Measurements from ENCODE around the gene TAS2R60.

DNA sequence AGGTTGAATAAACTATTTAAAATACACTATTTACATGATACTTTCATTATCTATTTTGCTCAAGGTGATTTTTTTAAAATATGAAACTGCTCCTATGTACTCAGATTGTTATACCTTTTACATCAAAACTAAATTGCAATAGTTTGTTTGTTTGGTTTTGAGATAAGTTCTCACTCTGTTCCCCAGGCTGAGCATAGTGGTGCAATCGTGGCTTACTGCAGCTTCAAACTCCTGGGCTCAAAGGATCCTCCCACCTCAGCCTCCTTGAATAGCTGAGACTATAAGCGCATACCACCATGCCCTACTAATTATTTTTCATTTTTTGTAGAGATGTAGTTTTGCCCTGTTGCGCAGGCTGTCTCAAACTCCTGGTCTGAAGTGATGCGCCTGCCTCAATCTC is 12.7 kb downstream of the TAS2R60 start:
- TF ChIP-seq, protein P1, sequence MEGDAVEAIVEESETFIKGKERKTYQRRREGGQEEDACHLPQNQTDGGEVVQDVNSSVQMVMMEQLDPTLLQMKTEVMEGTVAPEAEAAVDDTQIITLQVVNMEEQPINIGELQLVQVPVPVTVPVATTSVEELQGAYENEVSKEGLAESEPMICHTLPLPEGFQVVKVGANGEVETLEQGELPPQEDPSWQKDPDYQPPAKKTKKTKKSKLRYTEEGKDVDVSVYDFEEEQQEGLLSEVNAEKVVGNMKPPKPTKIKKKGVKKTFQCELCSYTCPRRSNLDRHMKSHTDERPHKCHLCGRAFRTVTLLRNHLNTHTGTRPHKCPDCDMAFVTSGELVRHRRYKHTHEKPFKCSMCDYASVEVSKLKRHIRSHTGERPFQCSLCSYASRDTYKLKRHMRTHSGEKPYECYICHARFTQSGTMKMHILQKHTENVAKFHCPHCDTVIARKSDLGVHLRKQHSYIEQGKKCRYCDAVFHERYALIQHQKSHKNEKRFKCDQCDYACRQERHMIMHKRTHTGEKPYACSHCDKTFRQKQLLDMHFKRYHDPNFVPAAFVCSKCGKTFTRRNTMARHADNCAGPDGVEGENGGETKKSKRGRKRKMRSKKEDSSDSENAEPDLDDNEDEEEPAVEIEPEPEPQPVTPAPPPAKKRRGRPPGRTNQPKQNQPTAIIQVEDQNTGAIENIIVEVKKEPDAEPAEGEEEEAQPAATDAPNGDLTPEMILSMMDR (IDR thresholded peaks at IDR 0.05; ENCODE audit: poor library complexity, severe bottlenecking), result no peak
- no peak for TF ChIP-seq EZH2 (IDR thresholded peaks at IDR 0.05; ENCODE audit: borderline replicate concordance, insufficient read depth, low read length, poor library complexity, severe bottlenecking)
- no peak for TF ChIP-seq MXI1 (conservative IDR thresholded peaks at IDR 0.05; ENCODE audit: poor library complexity, severe bottlenecking)
- TF ChIP-seq POLR2AphosphoS5 (IDR thresholded peaks at IDR 0.05), result no peak
- TF ChIP-seq EP300 (conservative IDR thresholded peaks at IDR 0.05; ENCODE audit: poor library complexity, severe bottlenecking), result no peak
- TF ChIP-seq TAF1 (IDR thresholded peaks at IDR 0.05; ENCODE audit: low read depth), result no peak
- TF ChIP-seq, protein P2, sequence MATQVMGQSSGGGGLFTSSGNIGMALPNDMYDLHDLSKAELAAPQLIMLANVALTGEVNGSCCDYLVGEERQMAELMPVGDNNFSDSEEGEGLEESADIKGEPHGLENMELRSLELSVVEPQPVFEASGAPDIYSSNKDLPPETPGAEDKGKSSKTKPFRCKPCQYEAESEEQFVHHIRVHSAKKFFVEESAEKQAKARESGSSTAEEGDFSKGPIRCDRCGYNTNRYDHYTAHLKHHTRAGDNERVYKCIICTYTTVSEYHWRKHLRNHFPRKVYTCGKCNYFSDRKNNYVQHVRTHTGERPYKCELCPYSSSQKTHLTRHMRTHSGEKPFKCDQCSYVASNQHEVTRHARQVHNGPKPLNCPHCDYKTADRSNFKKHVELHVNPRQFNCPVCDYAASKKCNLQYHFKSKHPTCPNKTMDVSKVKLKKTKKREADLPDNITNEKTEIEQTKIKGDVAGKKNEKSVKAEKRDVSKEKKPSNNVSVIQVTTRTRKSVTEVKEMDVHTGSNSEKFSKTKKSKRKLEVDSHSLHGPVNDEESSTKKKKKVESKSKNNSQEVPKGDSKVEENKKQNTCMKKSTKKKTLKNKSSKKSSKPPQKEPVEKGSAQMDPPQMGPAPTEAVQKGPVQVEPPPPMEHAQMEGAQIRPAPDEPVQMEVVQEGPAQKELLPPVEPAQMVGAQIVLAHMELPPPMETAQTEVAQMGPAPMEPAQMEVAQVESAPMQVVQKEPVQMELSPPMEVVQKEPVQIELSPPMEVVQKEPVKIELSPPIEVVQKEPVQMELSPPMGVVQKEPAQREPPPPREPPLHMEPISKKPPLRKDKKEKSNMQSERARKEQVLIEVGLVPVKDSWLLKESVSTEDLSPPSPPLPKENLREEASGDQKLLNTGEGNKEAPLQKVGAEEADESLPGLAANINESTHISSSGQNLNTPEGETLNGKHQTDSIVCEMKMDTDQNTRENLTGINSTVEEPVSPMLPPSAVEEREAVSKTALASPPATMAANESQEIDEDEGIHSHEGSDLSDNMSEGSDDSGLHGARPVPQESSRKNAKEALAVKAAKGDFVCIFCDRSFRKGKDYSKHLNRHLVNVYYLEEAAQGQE (IDR thresholded peaks at IDR 0.05; ENCODE audit: borderline replicate concordance), result no peak
